GM23338 (cell line): ENCODE measurements around the gene EYS. TPM values are rescaled to one million over a fixed set of nuclear protein-coding genes. Genes with fewer than 3 reads are reported as not detected.

Experiments used
- ATAC-seq: fragments of 200-7000 bp; cut with Tn5 transposase; 3 replicates; pipeline ENCODE4 v1.9.1; 2020
- DNase-seq: peaks from one replicate; pipeline ENCODE4 v3.0.0-alpha.2; 2015; ENCODE audit warnings: low spot score
- H2AFZ ChIP-seq: fragments of 200-600 bp; sonication (generic); 2 replicates; pipeline ENCODE4 v1.8.0; 2016; ENCODE audit warnings: antibody characterized with exemption, mild to moderate bottlenecking, moderate library complexity
- H3F3A ChIP-seq: fragments of 200-600 bp; sonication (generic); replicated peaks from 2 replicates; pipeline ENCODE4 v1.8.0; 2017; ENCODE audit warnings: antibody characterized with exemption, mixed run types, low read depth
- H3K27ac ChIP-seq: fragments of 200-600 bp; sonication (generic); 2 replicates; pipeline ENCODE4 v1.6.1; 2016; ENCODE audit warnings: low read depth
- H3K27me3 ChIP-seq: fragments of 200-600 bp; sonication (generic); 2 replicates; pipeline ENCODE4 v1.8.0; 2016; ENCODE audit warnings: mild to moderate bottlenecking, mixed run types, moderate library complexity; ENCODE audit not compliant: insufficient read depth
- H3K36me3 ChIP-seq: fragments of 200-600 bp; sonication (generic); 2 replicates; pipeline ENCODE4 v1.8.0; 2016; ENCODE audit warnings: mild to moderate bottlenecking; ENCODE audit not compliant: insufficient read depth
- H3K4me1 ChIP-seq: fragments of 200-600 bp; sonication (generic); 2 replicates; pipeline ENCODE4 v1.8.0; 2016; ENCODE audit warnings: mild to moderate bottlenecking, moderate library complexity; ENCODE audit not compliant: insufficient read depth
- H3K4me2 ChIP-seq: fragments of 200-600 bp; sonication (generic); 2 replicates; pipeline ENCODE4 v1.7.1; 2017; ENCODE audit warnings: mixed run types
- H3K4me3 ChIP-seq: fragments of 200-600 bp; sonication (generic); 2 replicates; pipeline ENCODE4 v1.6.1; 2016; ENCODE audit warnings: mixed run types
- H3K79me2 ChIP-seq: fragments of 200-600 bp; sonication (generic); replicated peaks from 2 replicates; pipeline ENCODE4 v1.8.0; 2017; ENCODE audit warnings: mild to moderate bottlenecking; ENCODE audit not compliant: insufficient read depth
- H3K9me2 ChIP-seq: fragments of 200-600 bp; sonication (generic); 2 replicates; pipeline ENCODE4 v1.8.0; 2017; ENCODE audit not compliant: insufficient read depth
- H4K20me1 ChIP-seq: fragments of 200-600 bp; sonication (generic); replicated peaks from 2 replicates; pipeline ENCODE4 v1.8.0; 2017; ENCODE audit warnings: mild to moderate bottlenecking; ENCODE audit not compliant: insufficient read depth
- H3K27ac Mint-ChIP-seq: 2 replicates; pipeline ENCODE4 v1.8.0; 2020; ENCODE audit warnings: inconsistent platforms, mild to moderate bottlenecking, moderate library complexity, mixed read lengths
- H3K27me3 Mint-ChIP-seq: 3 replicates; pipeline ENCODE4 v1.8.0; 2022; ENCODE audit warnings: low read depth, mild to moderate bottlenecking, moderate library complexity, mixed read lengths, inconsistent platforms; ENCODE audit not compliant: insufficient read depth, poor library complexity
- H3K36me3 Mint-ChIP-seq: 3 replicates; pipeline ENCODE4 v1.8.0; 2021; ENCODE audit warnings: low read depth, mild to moderate bottlenecking, inconsistent platforms, moderate library complexity, mixed read lengths
- H3K4me1 Mint-ChIP-seq: 3 replicates; pipeline ENCODE4 v1.8.0; 2020; ENCODE audit warnings: mild to moderate bottlenecking, inconsistent platforms, mixed read lengths
- H3K4me3 Mint-ChIP-seq: 3 replicates; pipeline ENCODE4 v1.8.0; 2021; ENCODE audit warnings: moderate library complexity, mild to moderate bottlenecking, inconsistent platforms, mixed read lengths
- H3K9me3 Mint-ChIP-seq: 3 replicates; pipeline ENCODE4 v1.8.0; 2020; ENCODE audit warnings: moderate library complexity, mild to moderate bottlenecking, inconsistent platforms, mixed read lengths
- CREB1 ChIP-seq: fragments of 250-450 bp; sonication (Bioruptor Pico); IDR thresholded peaks from 2 replicates; pipeline ENCODE4 v1.5.0; 2020; ENCODE audit warnings: low read depth, mild to moderate bottlenecking, moderate library complexity
- EZH2 ChIP-seq: fragments of 200-600 bp; sonication (generic); IDR thresholded peaks from one replicate; pipeline ENCODE4 v1.8.0; 2017; ENCODE audit warnings: antibody characterized with exemption, mild to moderate bottlenecking, low read depth; ENCODE audit not compliant: unreplicated experiment
- EZH2phosphoT487 ChIP-seq: fragments of 200-600 bp; sonication (generic); IDR thresholded peaks from one replicate; pipeline ENCODE4 v1.8.1; 2018; ENCODE audit warnings: antibody characterized with exemption; ENCODE audit not compliant: unreplicated experiment
- JUNB ChIP-seq: IDR thresholded peaks from one replicate; pipeline ENCODE4 v1.6.1; 2016; ENCODE audit warnings: antibody characterized with exemption; ENCODE audit not compliant: unreplicated experiment
- NANOG ChIP-seq: IDR thresholded peaks from 2 replicates; pipeline ENCODE4 v1.6.1; 2016; ENCODE audit warnings: antibody characterized with exemption, borderline replicate concordance
- POLR2AphosphoS5 ChIP-seq: IDR thresholded peaks from 2 replicates; pipeline ENCODE4 v1.6.1; 2016; ENCODE audit warnings: antibody characterized with exemption, low read depth
- STAT1 ChIP-seq: IDR thresholded peaks from one replicate; pipeline ENCODE4 v1.6.1; 2016; ENCODE audit warnings: antibody characterized with exemption; ENCODE audit not compliant: unreplicated experiment
- ZNF114 ChIP-seq: fragments of 250-450 bp; sonication (Bioruptor Pico); IDR thresholded peaks from 2 replicates; pipeline ENCODE4 v1.5.0; 2020; ENCODE audit warnings: mild to moderate bottlenecking, moderate library complexity
- ZNF331 ChIP-seq: fragments of 250-450 bp; sonication (Bioruptor Pico); IDR thresholded peaks from 2 replicates; pipeline ENCODE4 v1.5.0; 2020; ENCODE audit warnings: low read depth, mild to moderate bottlenecking, moderate library complexity
- polyA plus RNA-seq: library from polyadenylated mRNA; unstranded; fragments of >200 nt; fragmentation: Nextera tagmentation; extraction: Ambion mirVana; gene quantifications from 2 replicates; pipeline ENCODE4 v1.2.1, GENCODE V29; 2016
- total RNA-seq: library from RNA; depleted of rRNA; stranded (reverse); fragments of >200 nt; shearing (Covaris generic); gene quantifications from 2 replicates; pipeline ENCODE4 v1.2.3, GENCODE V29; 2014
- TF ChIP-seq, protein P1 (sequence below): fragments of 250-450 bp; sonication (Bioruptor Pico); IDR thresholded peaks from 2 replicates; pipeline ENCODE4 v1.5.0; 2020; ENCODE audit warnings: mild to moderate bottlenecking, moderate library complexity
- TF ChIP-seq, protein P2 (sequence below): IDR thresholded peaks from 2 replicates; pipeline ENCODE4 v1.6.1; 2016; ENCODE audit warnings: antibody characterized with exemption
- TF ChIP-seq, protein P3 (sequence below), 2 experiments: fragments of 200-600 bp in 1 of 2; sonication (generic) in 1 of 2; conservative IDR thresholded peaks; 2 replicates each; pipeline versions ENCODE4 v1.5.1 to v1.6.1; 2016 to 2017; ENCODE audit warnings: antibody characterized with exemption in 2 of 2, low read depth in 2 of 2, mild to moderate bottlenecking in 2 of 2, moderate library complexity in 1 of 2
- TF ChIP-seq, protein P4 (sequence below): IDR thresholded peaks from one replicate; pipeline ENCODE4 v1.6.1; 2018; ENCODE audit warnings: antibody characterized with exemption; ENCODE audit not compliant: unreplicated experiment

EYS gene
- total and polyA plus RNA-seq, 2 experiments from 2014 or later = 0.38 to 0.52 TPM

DNA sequence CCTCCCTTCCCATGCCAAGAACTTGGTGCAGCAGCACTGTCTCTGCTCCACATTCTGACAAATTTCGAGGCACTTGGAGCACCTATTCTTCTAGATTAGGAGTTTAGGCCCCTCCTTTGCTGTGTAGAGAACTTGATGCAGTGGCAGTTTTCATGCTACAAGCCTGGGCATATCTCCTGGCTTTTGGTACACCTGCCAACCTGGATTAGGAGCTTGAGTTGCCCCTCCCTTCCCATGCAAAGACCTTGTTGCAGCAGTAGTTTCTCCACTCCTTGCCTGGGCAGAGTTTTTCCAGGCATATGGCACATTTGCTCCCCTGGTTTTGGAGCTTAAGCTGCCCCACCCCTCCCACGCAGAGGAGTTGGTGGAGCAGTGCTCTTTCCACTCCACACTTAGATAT, 956.1 kb downstream of the EYS start:
- Mint-ChIP-seq H3K4me3 (no peak overlapping the region), H3K27ac (no peak overlapping the region), H3K9me3 (peaks cover 9% of the 10 kb centered on the region; the same call in 2 of the 3 replicates), H3K27me3 (no peaks in the 10 kb centered on the region), H3K4me1 (no peaks in the 10 kb centered on the region), H3K36me3 (no peaks in the 10 kb centered on the region)
- Histone ChIP-seq H3K36me3 (no peaks in the 10 kb centered on the region), H3K4me3 (no peak overlapping the region), H2AFZ (peak overlapping the region; percentile 19; the same call in 1 of the 2 replicates), H3K27me3 (no peaks in the 10 kb centered on the region), H3K9me2 (no peaks in the 10 kb centered on the region), H3F3A (no peaks in the 10 kb centered on the region), H3K4me2 (no peak overlapping the region), H3K27ac (no peak overlapping the region), H3K79me2 (no peaks in the 10 kb centered on the region), H3K4me1 (no peaks in the 10 kb centered on the region), H4K20me1 (no peaks in the 10 kb centered on the region)
- no peak for DNase-seq
- TF ChIP-seq, protein P1, sequence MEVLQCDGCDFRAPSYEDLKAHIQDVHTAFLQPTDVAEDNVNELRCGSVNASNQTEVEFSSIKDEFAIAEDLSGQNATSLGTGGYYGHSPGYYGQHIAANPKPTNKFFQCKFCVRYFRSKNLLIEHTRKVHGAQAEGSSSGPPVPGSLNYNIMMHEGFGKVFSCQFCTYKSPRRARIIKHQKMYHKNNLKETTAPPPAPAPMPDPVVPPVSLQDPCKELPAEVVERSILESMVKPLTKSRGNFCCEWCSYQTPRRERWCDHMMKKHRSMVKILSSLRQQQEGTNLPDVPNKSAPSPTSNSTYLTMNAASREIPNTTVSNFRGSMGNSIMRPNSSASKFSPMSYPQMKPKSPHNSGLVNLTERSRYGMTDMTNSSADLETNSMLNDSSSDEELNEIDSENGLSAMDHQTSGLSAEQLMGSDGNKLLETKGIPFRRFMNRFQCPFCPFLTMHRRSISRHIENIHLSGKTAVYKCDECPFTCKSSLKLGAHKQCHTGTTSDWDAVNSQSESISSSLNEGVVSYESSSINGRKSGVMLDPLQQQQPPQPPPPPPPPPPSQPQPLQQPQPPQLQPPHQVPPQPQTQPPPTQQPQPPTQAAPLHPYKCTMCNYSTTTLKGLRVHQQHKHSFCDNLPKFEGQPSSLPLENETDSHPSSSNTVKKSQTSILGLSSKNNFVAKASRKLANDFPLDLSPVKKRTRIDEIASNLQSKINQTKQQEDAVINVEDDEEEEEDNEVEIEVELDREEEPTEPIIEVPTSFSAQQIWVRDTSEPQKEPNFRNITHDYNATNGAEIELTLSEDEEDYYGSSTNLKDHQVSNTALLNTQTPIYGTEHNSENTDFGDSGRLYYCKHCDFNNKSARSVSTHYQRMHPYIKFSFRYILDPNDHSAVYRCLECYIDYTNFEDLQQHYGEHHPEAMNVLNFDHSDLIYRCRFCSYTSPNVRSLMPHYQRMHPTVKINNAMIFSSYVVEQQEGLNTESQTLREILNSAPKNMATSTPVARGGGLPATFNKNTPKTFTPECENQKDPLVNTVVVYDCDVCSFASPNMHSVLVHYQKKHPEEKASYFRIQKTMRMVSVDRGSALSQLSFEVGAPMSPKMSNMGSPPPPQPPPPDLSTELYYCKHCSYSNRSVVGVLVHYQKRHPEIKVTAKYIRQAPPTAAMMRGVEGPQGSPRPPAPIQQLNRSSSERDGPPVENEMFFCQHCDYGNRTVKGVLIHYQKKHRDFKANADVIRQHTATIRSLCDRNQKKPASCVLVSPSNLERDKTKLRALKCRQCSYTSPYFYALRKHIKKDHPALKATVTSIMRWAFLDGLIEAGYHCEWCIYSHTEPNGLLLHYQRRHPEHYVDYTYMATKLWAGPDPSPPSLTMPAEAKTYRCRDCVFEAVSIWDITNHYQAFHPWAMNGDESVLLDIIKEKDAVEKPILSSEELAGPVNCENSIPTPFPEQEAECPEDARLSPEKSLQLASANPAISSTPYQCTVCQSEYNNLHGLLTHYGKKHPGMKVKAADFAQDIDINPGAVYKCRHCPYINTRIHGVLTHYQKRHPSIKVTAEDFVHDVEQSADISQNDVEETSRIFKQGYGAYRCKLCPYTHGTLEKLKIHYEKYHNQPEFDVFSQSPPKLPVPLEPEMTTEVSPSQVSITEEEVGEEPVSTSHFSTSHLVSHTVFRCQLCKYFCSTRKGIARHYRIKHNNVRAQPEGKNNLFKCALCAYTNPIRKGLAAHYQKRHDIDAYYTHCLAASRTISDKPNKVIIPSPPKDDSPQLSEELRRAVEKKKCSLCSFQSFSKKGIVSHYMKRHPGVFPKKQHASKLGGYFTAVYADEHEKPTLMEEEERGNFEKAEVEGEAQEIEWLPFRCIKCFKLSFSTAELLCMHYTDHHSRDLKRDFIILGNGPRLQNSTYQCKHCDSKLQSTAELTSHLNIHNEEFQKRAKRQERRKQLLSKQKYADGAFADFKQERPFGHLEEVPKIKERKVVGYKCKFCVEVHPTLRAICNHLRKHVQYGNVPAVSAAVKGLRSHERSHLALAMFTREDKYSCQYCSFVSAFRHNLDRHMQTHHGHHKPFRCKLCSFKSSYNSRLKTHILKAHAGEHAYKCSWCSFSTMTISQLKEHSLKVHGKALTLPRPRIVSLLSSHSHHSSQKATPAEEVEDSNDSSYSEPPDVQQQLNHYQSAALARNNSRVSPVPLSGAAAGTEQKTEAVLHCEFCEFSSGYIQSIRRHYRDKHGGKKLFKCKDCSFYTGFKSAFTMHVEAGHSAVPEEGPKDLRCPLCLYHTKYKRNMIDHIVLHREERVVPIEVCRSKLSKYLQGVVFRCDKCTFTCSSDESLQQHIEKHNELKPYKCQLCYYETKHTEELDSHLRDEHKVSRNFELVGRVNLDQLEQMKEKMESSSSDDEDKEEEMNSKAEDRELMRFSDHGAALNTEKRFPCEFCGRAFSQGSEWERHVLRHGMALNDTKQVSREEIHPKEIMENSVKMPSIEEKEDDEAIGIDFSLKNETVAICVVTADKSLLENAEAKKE (CRISPR knock-in tag) = no peak
- TF ChIP-seq, protein P2, sequence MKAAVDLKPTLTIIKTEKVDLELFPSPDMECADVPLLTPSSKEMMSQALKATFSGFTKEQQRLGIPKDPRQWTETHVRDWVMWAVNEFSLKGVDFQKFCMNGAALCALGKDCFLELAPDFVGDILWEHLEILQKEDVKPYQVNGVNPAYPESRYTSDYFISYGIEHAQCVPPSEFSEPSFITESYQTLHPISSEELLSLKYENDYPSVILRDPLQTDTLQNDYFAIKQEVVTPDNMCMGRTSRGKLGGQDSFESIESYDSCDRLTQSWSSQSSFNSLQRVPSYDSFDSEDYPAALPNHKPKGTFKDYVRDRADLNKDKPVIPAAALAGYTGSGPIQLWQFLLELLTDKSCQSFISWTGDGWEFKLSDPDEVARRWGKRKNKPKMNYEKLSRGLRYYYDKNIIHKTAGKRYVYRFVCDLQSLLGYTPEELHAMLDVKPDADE = no peak
- TF ChIP-seq, protein P3, sequence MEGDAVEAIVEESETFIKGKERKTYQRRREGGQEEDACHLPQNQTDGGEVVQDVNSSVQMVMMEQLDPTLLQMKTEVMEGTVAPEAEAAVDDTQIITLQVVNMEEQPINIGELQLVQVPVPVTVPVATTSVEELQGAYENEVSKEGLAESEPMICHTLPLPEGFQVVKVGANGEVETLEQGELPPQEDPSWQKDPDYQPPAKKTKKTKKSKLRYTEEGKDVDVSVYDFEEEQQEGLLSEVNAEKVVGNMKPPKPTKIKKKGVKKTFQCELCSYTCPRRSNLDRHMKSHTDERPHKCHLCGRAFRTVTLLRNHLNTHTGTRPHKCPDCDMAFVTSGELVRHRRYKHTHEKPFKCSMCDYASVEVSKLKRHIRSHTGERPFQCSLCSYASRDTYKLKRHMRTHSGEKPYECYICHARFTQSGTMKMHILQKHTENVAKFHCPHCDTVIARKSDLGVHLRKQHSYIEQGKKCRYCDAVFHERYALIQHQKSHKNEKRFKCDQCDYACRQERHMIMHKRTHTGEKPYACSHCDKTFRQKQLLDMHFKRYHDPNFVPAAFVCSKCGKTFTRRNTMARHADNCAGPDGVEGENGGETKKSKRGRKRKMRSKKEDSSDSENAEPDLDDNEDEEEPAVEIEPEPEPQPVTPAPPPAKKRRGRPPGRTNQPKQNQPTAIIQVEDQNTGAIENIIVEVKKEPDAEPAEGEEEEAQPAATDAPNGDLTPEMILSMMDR (conservative IDR thresholded peaks at IDR 0.05; ENCODE audit: low read depth in 2 of 2) = no peak
- TF ChIP-seq EZH2 (no peak), ZNF114 (CRISPR knock-in tag) (no peak), JUNB (no peak), EZH2phosphoT487 (no peak), ZNF331 (CRISPR knock-in tag) (no peak), NANOG (no peak), CREB1 (CRISPR knock-in tag) (no peak), POLR2AphosphoS5 (no peak), STAT1 (no peak)
- TF ChIP-seq, protein P4, sequence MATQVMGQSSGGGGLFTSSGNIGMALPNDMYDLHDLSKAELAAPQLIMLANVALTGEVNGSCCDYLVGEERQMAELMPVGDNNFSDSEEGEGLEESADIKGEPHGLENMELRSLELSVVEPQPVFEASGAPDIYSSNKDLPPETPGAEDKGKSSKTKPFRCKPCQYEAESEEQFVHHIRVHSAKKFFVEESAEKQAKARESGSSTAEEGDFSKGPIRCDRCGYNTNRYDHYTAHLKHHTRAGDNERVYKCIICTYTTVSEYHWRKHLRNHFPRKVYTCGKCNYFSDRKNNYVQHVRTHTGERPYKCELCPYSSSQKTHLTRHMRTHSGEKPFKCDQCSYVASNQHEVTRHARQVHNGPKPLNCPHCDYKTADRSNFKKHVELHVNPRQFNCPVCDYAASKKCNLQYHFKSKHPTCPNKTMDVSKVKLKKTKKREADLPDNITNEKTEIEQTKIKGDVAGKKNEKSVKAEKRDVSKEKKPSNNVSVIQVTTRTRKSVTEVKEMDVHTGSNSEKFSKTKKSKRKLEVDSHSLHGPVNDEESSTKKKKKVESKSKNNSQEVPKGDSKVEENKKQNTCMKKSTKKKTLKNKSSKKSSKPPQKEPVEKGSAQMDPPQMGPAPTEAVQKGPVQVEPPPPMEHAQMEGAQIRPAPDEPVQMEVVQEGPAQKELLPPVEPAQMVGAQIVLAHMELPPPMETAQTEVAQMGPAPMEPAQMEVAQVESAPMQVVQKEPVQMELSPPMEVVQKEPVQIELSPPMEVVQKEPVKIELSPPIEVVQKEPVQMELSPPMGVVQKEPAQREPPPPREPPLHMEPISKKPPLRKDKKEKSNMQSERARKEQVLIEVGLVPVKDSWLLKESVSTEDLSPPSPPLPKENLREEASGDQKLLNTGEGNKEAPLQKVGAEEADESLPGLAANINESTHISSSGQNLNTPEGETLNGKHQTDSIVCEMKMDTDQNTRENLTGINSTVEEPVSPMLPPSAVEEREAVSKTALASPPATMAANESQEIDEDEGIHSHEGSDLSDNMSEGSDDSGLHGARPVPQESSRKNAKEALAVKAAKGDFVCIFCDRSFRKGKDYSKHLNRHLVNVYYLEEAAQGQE = no peak
- ATAC-seq = no peak
